Epidermal melanocyte (primary cell): Measurements from ENCODE around the gene EIF6.
A peak's percentile ranks its signal among the peaks of the same experiment; 100 is the strongest.

Experiments
- DNase-seq: peaks from one replicate; pipeline ENCODE4 v3.0.0; 2011; ENCODE audit warnings: low spot score; ENCODE audit not compliant: insufficient read length

The EIF6 gene

GRCh38 chr20:35295674-35296073, 11.1 kb upstream of the EIF6 start:
- no peak for DNase-seq

- no peak for DNase-seq
Measured at GRCh38 chr20:35295058-35295457, 10.5 kb upstream of the EIF6 start.

- DNase-seq = no peak
Measured at GRCh38 chr20:35294293-35294685, 9.7 kb upstream of the EIF6 start.

- no peak for DNase-seq
Measured at GRCh38 chr20:35293303-35294292, 9.0 kb upstream of the EIF6 start.

- no peak for DNase-seq
Measured at GRCh38 chr20:35292504-35293285, 8.1 kb upstream of the EIF6 start.

GRCh38 chr20:35291654-35292503, 7.3 kb upstream of the EIF6 start, which contains the start of gene FAM83C:
Gene FAM83C, minus strand, starts transcription at chr20:35292425. Its CDS starts 121 bp downstream, at chr20:35292304.
- no peak for DNase-seq

GRCh38 chr20:35290887-35291417, 6.4 kb upstream of the EIF6 start:
- DNase-seq = no peak

- peak; percentile 15 for DNase-seq
Measured at GRCh38 chr20:35290186-35290886, 5.8 kb upstream of the EIF6 start.

- DNase-seq = no peak
Measured at GRCh38 chr20:35288325-35289060, 3.9 kb upstream of the EIF6 start.

GRCh38 chr20:35287509-35288324, 3.1 kb upstream of the EIF6 start:
- DNase-seq = no peak

GRCh38 chr20:35286899-35287508, 2.4 kb upstream of the EIF6 start:
- peak; percentile 6 for DNase-seq

GRCh38 chr20:35286077-35286898, 1.7 kb upstream of the EIF6 start:
- DNase-seq = no peak

- DNase-seq = no peak
Measured at GRCh38 chr20:35285806-35286076, 1.2 kb upstream of the EIF6 start.

- DNase-seq = no peak
Measured at GRCh38 chr20:35284992-35285805, 627 bp upstream of the EIF6 start.

GRCh38 chr20:35283441-35284266, 918 bp downstream of the EIF6 start:
- DNase-seq = no peak

GRCh38 chr20:35281506-35282101, 3.0 kb downstream of the EIF6 start:
- DNase-seq = no peak
